Testis (tissue), 2 donors: ENCODE data around the gene BTD.

Source experiments
- CTCF ChIP-seq, 3 experiments: fragments of 450-650 bp in 2 of 3; fragments of 200-600 bp in 1 of 3; sonication (generic) in 1 of 3; IDR thresholded peaks; one replicate each; pipeline ENCODE4 v1.5.1; 2016 to 2019; ENCODE audit warnings: antibody characterized with exemption in 3 of 3, mild to moderate bottlenecking in 2 of 3, moderate library complexity in 1 of 3
- POLR2A ChIP-seq: fragments of 450-650 bp; IDR thresholded peaks from one replicate; pipeline ENCODE4 v1.6.1; 2017; ENCODE audit warnings: antibody characterized with exemption, mild to moderate bottlenecking, moderate library complexity

DNA sequence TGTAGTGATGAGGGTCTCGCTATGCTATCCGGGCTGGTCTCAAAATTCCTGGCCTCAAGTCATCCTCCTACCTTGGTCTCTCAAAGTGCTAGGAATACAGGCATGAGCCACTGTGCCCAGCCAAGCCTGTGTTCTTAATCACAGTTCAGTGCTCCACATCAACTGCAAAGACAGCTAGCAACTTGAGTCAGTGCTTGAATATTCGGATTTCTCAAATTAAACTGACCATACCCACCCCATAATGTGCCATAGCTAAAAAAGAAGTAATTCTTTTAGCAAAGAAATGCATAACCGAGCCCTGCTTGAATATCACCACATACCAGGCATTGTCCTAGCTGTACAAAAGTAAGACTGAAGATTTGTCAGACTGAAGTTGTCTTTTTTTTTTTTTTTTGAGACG lies 89.2 kb downstream of the BTD start:
- no peak for TF ChIP-seq CTCF (IDR thresholded peaks at IDR 0.05)
- no peak for TF ChIP-seq POLR2A
